ENCODE data around the gene TDRD15. TPM values are rescaled to one million over a fixed set of nuclear protein-coding genes. Genes with fewer than 3 reads are reported as not detected.

TDRD15 gene
- total RNA-seq, 1 experiment from 2014 or later, result not detected

GRCh38 chr2:21183306-21183705 lies 59.5 kb downstream of the TDRD15 start:
- H3K9me3 ChIP-seq (ENCODE audit: low read length), result no peaks in the 10 kb centered on the region
- H3K9me2 ChIP-seq (replicated peaks; ENCODE audit: insufficient read depth, low read length), result no peaks in the 10 kb centered on the region
- H3K9ac ChIP-seq (ENCODE audit: low read length), result no peak overlapping the region
- H4K20me1 ChIP-seq (ENCODE audit: insufficient read depth, low read depth, low read length), result no peaks in the 10 kb centered on the region
- H3K27me3 ChIP-seq (ENCODE audit: low read length), result no peaks in the 10 kb centered on the region
- no peaks in the 10 kb centered on the region for H3K4me1 ChIP-seq (ENCODE audit: low read length)
- H3K4me2 ChIP-seq (ENCODE audit: low read depth, low read length, poor library complexity, severe bottlenecking), result no peak overlapping the region
- DNase-seq, result no peak
- no peak overlapping the region for H3K4me3 ChIP-seq (ENCODE audit: low read length)
- H3K36me3 ChIP-seq (ENCODE audit: insufficient read depth, low read length), result no peaks in the 10 kb centered on the region
- H3K27ac ChIP-seq (ENCODE audit: low read length), result no peak overlapping the region
- no peaks in the 10 kb centered on the region for H3K79me2 ChIP-seq (ENCODE audit: low read length)
- H2AFZ ChIP-seq (ENCODE audit: low read length), result no peak overlapping the region

DNA sequence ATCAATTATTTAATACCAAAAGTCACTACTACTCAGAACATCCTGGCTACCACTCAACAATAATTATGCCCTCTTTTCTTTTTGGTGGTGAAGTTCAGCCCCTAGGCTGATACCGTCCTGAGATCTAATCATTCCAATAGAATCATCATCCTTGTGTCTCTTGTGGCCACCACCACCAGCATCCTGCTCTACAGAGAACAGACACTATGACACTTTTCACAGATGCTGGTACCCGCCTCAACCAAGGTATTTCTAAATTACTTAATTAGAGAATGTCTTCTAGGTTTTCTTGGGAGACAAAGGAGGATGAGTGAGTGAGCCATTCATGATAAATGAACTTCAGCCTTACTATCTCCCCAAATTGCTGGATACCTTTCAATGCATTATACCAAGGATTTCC lies 60.0 kb downstream of the TDRD15 start:
- Histone ChIP-seq H3K4me2 (ENCODE audit: low read depth, low read length, poor library complexity, severe bottlenecking) (no peak overlapping the region), H2AFZ (ENCODE audit: low read length) (no peak overlapping the region), H3K9me2 (replicated peaks; ENCODE audit: insufficient read depth, low read length) (no peaks in the 10 kb centered on the region), H3K27ac (ENCODE audit: low read length) (no peak overlapping the region), H3K27me3 (ENCODE audit: low read length) (no peaks in the 10 kb centered on the region), H3K36me3 (ENCODE audit: insufficient read depth, low read length) (no peaks in the 10 kb centered on the region), H3K4me3 (ENCODE audit: low read length) (no peak overlapping the region), H3K79me2 (ENCODE audit: low read length) (no peaks in the 10 kb centered on the region), H3K9me3 (ENCODE audit: low read length) (no peaks in the 10 kb centered on the region), H3K4me1 (ENCODE audit: low read length) (no peaks in the 10 kb centered on the region), H3K9ac (ENCODE audit: low read length) (no peak overlapping the region), H4K20me1 (ENCODE audit: insufficient read depth, low read depth, low read length) (no peaks in the 10 kb centered on the region)
- DNase-seq, result no peak

DNA sequence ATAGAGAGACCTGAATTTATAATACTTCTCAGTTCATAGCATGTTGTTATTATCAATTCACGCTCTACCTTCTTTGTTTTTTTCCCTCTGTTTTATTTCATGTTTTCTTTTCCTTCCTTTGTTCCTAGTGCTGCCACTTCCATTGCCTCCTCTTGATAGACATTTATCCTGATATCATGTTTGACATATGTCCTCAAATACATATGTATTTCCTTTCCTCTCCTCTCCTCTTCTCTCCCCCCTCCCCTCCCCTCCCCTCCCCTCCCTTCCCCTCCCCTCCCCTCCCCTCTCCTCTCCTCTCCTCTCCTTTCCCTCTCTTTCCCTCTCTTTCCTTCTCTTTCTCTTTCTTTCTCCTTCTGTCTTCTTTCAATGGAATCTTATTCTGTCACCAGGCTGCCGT lies 67.8 kb downstream of the TDRD15 start:
- no peaks in the 10 kb centered on the region for H3K27me3 ChIP-seq (ENCODE audit: low read length)
- H3K79me2 ChIP-seq (ENCODE audit: low read length), result no peaks in the 10 kb centered on the region
- H3K4me2 ChIP-seq (ENCODE audit: low read depth, low read length, poor library complexity, severe bottlenecking), result no peak overlapping the region
- DNase-seq, result no peak
- no peaks in the 10 kb centered on the region for H3K4me1 ChIP-seq (ENCODE audit: low read length)
- no peaks in the 10 kb centered on the region for H3K36me3 ChIP-seq (ENCODE audit: insufficient read depth, low read length)
- H4K20me1 ChIP-seq (ENCODE audit: insufficient read depth, low read depth, low read length), result no peaks in the 10 kb centered on the region
- no peaks in the 10 kb centered on the region for H3K9me2 ChIP-seq (replicated peaks; ENCODE audit: insufficient read depth, low read length)
- H3K4me3 ChIP-seq (ENCODE audit: low read length), result no peak overlapping the region
- H3K9me3 ChIP-seq (ENCODE audit: low read length), result no peaks in the 10 kb centered on the region
- H3K27ac ChIP-seq (ENCODE audit: low read length), result no peak overlapping the region
- H2AFZ ChIP-seq (ENCODE audit: low read length), result no peak overlapping the region
- H3K9ac ChIP-seq (ENCODE audit: low read length), result no peak overlapping the region

Other genes starting within 250 kb of the TDRD15 start
- not detected in 2 replicates for gene APOB, start 79.9 kb upstream of the TDRD15 start, total RNA-seq (2014; rRNA removed; shearing (Covaris generic); ENCODE audit: low replicate concordance)